Naive thymus-derived CD4-positive, alpha-beta T cell (primary cell): ENCODE data around the gene TBC1D16. TPM values are rescaled to one million over a fixed set of nuclear protein-coding genes. Genes with fewer than 3 reads are reported as not detected.

Source experiments
- ATAC-seq: fragments of 150-1000 bp; cut with Tn5 transposase; 2 replicates; pipeline ENCODE4 v1.10.0; 2021; ENCODE audit warnings: mild to moderate bottlenecking, moderate library complexity
- CTCF ChIA-PET: fragments of 350-600 bp; sonication (Branson Sonifier 250); formaldehyde crosslinking; loops from one replicate; lab custom pipeline; 2021; ENCODE audit warnings: antibody characterized with exemption; lab: Charles Lee
- POLR2A ChIA-PET: fragments of 350-600 bp; sonication (Branson Sonifier 250); formaldehyde crosslinking; loops from one replicate; lab custom pipeline; 2021; ENCODE audit warnings: antibody characterized with exemption, inconsistent platforms; lab: Charles Lee
- DNase-seq, 9 donors: peaks; one replicate each; pipeline versions ENCODE4 v3.0.0 to v3.0.0-alpha.2; 2020 to 2022; ENCODE audit warnings: mixed read lengths in 1 of 9
- H3K27ac ChIP-seq: one replicate; pipeline ENCODE4 v1.7.0; 2013; ENCODE audit warnings: mild to moderate bottlenecking, low read depth, low read length, moderate library complexity
- H3K27me3 ChIP-seq, 2 donors: one replicate each; pipeline ENCODE4 v1.7.0; 2013; ENCODE audit warnings: low read length in 2 of 2, mild to moderate bottlenecking in 2 of 2, moderate library complexity in 2 of 2; ENCODE audit not compliant: control insufficient read depth in 2 of 2, insufficient read depth in 2 of 2
- H3K36me3 ChIP-seq, 3 experiments: 1 replicate in 2 of 3; 2 replicates in 1 of 3; pipeline ENCODE4 v1.7.0; 2013; ENCODE audit warnings: low read length in 3 of 3, mild to moderate bottlenecking in 3 of 3, moderate library complexity in 1 of 3; ENCODE audit not compliant: insufficient read depth in 3 of 3, control insufficient read depth in 2 of 3
- H3K4me1 ChIP-seq, 2 donors: one replicate each; pipeline ENCODE4 v1.7.0; 2013; ENCODE audit warnings: low read length in 2 of 2, mild to moderate bottlenecking in 2 of 2, moderate library complexity in 1 of 2; ENCODE audit not compliant: control insufficient read depth in 2 of 2, insufficient read depth in 2 of 2
- H3K4me3 ChIP-seq: 2 replicates; pipeline ENCODE4 v1.7.0; 2013; ENCODE audit warnings: mild to moderate bottlenecking, low read length
- H3K9me3 ChIP-seq, 3 experiments: 1 replicate in 2 of 3; 2 replicates in 1 of 3; pipeline ENCODE4 v1.7.0; 2013; ENCODE audit warnings: low read length in 3 of 3; ENCODE audit not compliant: control insufficient read depth in 2 of 3
- H3K27ac Mint-ChIP-seq, 9 donors: one replicate each; pipeline ENCODE4 v1.8.0; 2020 to 2022; ENCODE audit warnings: mixed read lengths in 9 of 9, mild to moderate bottlenecking in 8 of 9, moderate library complexity in 5 of 9, inconsistent platforms in 2 of 9
- H3K27me3 Mint-ChIP-seq, 5 donors: one replicate each; pipeline ENCODE4 v1.8.0; 2021 to 2022; ENCODE audit warnings: mixed read lengths in 5 of 5, mild to moderate bottlenecking in 1 of 5
- H3K36me3 Mint-ChIP-seq, 5 donors: one replicate each; pipeline ENCODE4 v1.8.0; 2020 to 2022; ENCODE audit warnings: mixed read lengths in 5 of 5, mild to moderate bottlenecking in 3 of 5, inconsistent platforms in 1 of 5
- H3K4me1 Mint-ChIP-seq, 7 donors: one replicate each; pipeline ENCODE4 v1.8.0; 2020 to 2022; ENCODE audit warnings: mixed read lengths in 7 of 7, mild to moderate bottlenecking in 3 of 7, inconsistent platforms in 1 of 7
- H3K4me3 Mint-ChIP-seq, 10 donors: one replicate each; pipeline ENCODE4 v1.8.0; 2020 to 2022; ENCODE audit warnings: mild to moderate bottlenecking in 10 of 10, mixed read lengths in 10 of 10, moderate library complexity in 6 of 10, inconsistent platforms in 2 of 10
- H3K9me3 Mint-ChIP-seq, 11 donors: one replicate each; pipeline ENCODE4 v1.8.0; 2020 to 2022; ENCODE audit warnings: mixed read lengths in 11 of 11, mild to moderate bottlenecking in 4 of 11, inconsistent platforms in 1 of 11, moderate library complexity in 1 of 11
- intact Hi-C, 2 donors: fragments of 100-400 bp; cut with micrococcal nuclease; formaldehyde crosslinking; loops; one replicate each; pipeline ENCODE4 v1.15.1; 2023
- polyA plus RNA-seq, 2 donors: library from polyadenylated mRNA; unstranded; fragments of 300-500 nt; fragmentation: Illumina TruSeq; gene quantifications; one replicate each; pipeline ENCODE4 v1.2.3, GENCODE V29; 2021
- total RNA-seq, 6 experiments: library from RNA in 5 of 6; stranded (reverse) in 5 of 6; gene quantifications; 1 replicate in 5 of 6; 2 replicates in 1 of 6; pipeline ENCODE4 v1.2.3 and lab custom pipeline; 2021 to 2026

TBC1D16 gene
- total and polyA plus RNA-seq, 7 experiments from 2014 or later, result 0.44 to 2.5 (median 1.2) TPM

DNA sequence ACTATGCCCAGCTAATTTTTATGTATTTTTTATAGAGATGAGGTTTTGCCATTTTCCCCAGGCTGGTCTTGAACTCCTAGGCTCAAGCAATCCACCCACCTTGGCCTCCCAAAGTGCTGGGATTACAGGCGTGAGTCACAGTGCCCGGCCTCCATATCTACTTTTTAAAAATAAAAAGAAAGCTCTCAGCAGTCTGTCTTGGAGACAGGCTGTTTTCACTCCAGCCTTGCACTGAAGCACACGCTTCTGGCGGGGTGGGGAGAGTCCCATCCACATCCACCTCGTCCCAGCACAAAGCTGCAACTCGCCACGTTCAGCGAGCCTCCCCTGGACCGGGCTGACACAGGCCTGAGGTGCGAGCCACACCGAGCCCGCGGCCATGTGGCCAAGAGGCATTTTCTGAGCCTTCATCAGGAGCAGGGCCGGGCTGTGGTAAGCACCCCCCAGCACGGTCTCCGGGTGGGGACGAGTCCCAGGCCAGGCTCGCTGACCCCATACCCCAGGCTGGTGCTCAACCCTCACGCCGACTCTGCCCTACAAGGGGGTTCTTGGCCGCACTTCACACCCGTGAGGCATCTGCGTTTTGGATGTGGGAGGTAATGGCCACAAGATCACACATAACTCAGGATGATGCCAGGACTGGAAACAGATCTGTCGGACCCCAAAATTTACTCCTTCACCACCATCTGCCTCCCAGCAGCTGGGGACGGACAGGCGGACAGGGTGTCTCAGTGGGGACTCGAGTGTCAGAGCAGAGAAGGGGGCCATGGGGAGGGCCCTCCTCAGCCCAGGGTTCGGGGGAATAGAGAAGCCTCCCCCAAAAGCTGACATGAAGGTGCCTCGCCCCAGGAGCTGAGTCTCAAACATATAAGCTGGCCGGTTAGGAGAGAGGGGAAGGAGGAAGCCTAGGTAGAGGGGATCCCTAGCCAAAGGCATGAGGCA lies 28.6 kb downstream of the TBC1D16 start:
- H3K4me3 Mint-ChIP-seq, result no peak overlapping the region
- H3K27me3 Mint-ChIP-seq, result no peaks in the 10 kb centered on the region
- no peak overlapping the region for H3K27ac ChIP-seq
- no peaks in the 10 kb centered on the region for H3K9me3 Mint-ChIP-seq
- no peaks in the 10 kb centered on the region for H3K9me3 ChIP-seq
- no peaks in the 10 kb centered on the region for H3K36me3 ChIP-seq
- ATAC-seq (no peak), DNase-seq (no peak)
- H3K36me3 Mint-ChIP-seq, result no peaks in the 10 kb centered on the region
- no peak overlapping the region for H3K4me3 ChIP-seq
- intact Hi-C loops, result loop anchor here in 1 of 2 donors (5.0 kb wide), 1 partner anchor 245 kb away; no protein-coding TSS in a partner anchor
- ChIA-PET POLR2A (no interaction called here), CTCF (interaction anchor here (0.5 to 1.3 kb wide), 7 partner anchors 9 to 1011 kb away, joined by 3 to 6 read pairs (median 3); no protein-coding TSS in a partner anchor)
- H3K27me3 ChIP-seq, result no peaks in the 10 kb centered on the region
- peaks cover 7 to 13% (median 8%) of the 10 kb centered on the region in 7 donors for H3K4me1 Mint-ChIP-seq
- H3K4me1 ChIP-seq, result peaks cover 0 to 3% of the 10 kb centered on the region in 2 donors
- no peak overlapping the region for H3K27ac Mint-ChIP-seq

DNA sequence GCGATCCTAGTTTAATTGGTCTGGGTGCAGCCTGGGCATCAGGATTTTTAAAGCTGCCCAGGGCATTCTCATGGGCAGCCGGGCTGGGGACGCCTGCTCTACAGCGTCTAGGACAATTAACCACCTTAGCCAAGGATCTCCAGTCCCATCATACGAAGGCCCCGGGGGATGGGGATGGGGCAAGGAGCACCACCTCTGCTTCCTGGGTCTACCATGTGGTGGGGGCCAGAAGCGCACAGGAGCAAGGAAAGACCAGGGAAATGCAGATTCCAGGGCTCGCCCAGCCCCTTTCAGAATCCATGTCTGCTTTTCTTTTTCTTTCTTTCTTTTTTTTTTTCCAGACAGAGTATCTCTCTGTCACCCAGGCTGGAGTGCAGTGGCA lies 29.3 kb downstream of the TBC1D16 start:
- POLR2A ChIA-PET, result no interaction called here
- H3K36me3 ChIP-seq, result no peaks in the 10 kb centered on the region
- no peaks in the 10 kb centered on the region for H3K36me3 Mint-ChIP-seq
- H3K27me3 Mint-ChIP-seq, result no peaks in the 10 kb centered on the region
- no peaks in the 10 kb centered on the region for H3K27me3 ChIP-seq
- H3K9me3 Mint-ChIP-seq, result no peaks in the 10 kb centered on the region
- H3K4me3 Mint-ChIP-seq, result peak overlapping the region in 5 of 10 donors; percentile 21 to 56 (median 34)
- peaks cover 0 to 3% of the 10 kb centered on the region in 2 donors for H3K4me1 ChIP-seq
- no peak overlapping the region for H3K4me3 ChIP-seq
- DNase-seq (no peak), ATAC-seq (no peak)
- no peaks in the 10 kb centered on the region for H3K9me3 ChIP-seq
- intact Hi-C loops, result loop anchor here in 1 of 2 donors (5.0 kb wide), 1 partner anchor 246 kb away; no protein-coding TSS in a partner anchor
- CTCF ChIA-PET, result interaction anchor here (0.6 to 1.6 kb wide), 4 partner anchors 9 to 372 kb away, joined by 3 to 7 read pairs (median 5); no protein-coding TSS in a partner anchor
- H3K27ac Mint-ChIP-seq, result peak overlapping the region in 3 of 9 donors; percentile 28 to 65 (median 34)
- no peak overlapping the region for H3K27ac ChIP-seq
- peaks cover 7 to 13% (median 8%) of the 10 kb centered on the region in 7 donors for H3K4me1 Mint-ChIP-seq

DNA sequence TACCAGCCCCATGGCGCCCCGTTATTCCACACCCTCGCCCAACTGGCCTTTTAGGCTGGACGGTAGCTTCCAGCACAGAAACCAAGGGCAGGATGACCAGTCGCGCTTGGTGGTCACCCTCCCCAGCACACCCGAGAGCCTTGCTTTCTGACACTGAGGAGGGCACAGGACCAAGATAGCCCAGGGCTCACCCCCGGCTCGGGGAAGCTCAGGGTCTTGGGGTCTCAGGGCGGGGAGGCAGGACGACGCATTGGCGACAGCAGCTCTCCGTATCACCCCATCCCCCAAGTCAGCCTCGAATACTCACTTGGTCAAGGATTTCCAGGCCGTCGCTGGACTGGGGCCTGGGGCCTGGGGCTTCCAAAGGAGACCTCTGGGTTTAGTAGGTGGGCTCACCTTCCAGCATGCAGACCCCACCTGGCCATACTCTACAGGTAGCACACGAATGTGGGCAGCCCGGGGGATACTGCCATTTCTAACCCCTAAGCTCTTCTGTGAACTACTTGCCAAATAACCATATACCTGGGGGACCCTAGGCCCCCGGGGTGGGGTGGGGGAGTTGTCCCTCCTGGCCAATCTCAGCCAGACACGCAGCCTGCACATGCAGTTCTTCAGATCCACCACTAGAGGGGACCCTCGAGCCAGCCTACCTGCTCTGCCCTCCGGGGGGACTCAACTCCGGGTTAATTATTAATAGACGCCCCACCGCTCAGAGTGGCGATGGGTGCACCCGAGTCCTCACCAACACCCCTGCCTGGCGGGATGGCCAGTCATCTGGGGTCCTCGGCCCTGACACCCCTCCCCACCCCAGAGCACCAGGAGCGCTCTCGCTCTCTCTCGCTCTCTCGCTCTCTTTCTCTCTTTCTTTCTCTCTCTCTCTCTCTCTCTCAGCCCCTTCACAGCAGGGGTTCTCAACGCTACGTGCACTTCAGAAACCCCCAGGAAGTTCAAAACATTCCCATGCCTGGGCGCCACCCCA lies 30.0 kb downstream of the TBC1D16 start:
- ChIA-PET POLR2A (interaction anchor here (1.0 kb wide), 2 partner anchors 12 to 27 kb away, joined by 3 read pairs; no protein-coding TSS in a partner anchor), CTCF (interaction anchor here (0.6 to 1.6 kb wide), 6 partner anchors 9 to 373 kb away, joined by 3 to 8 read pairs (median 6); no protein-coding TSS in a partner anchor)
- Histone ChIP-seq H3K9me3 (no peaks in the 10 kb centered on the region), H3K36me3 (no peaks in the 10 kb centered on the region), H3K27ac (no peak overlapping the region), H3K4me1 (peaks cover 0 to 3% of the 10 kb centered on the region in 2 donors), H3K4me3 (no peak overlapping the region), H3K27me3 (no peaks in the 10 kb centered on the region)
- Mint-ChIP-seq H3K36me3 (no peaks in the 10 kb centered on the region), H3K27me3 (no peaks in the 10 kb centered on the region), H3K27ac (peak overlapping the region in 3 of 9 donors; percentile 28 to 65 (median 34)), H3K9me3 (no peaks in the 10 kb centered on the region), H3K4me3 (peak overlapping the region in 5 of 10 donors; percentile 21 to 56 (median 34)), H3K4me1 (peaks cover 7 to 13% (median 8%) of the 10 kb centered on the region in 7 donors)
- peak; percentile 42 to 73 (median 59) for DNase-seq
- peak; percentile 81 for ATAC-seq
- intact Hi-C loops, result loop anchor here (1.0 to 5.0 kb wide), 2 partner anchors 8 to 247 kb away; no protein-coding TSS in a partner anchor

DNA sequence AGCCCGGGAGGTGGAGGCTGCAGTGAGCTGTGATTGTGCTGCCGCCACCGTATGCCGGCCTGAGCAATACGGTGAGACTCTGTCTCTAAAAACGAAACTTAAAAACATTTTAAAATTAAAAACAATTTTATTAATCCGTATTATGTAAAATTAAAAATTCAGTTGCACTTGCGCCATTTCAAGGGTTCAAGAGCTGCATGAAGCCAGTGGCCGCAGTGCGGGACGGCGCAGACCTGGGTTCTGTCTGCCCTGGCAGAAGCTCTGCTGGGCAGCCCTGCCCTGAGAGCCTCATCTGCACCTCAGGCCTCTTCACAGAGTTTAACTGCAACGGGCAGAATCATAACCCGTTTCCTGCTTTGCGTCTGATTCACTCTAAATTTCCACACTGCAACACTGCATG lies 31.7 kb downstream of the TBC1D16 start:
- Histone ChIP-seq H3K36me3 (no peaks in the 10 kb centered on the region), H3K27ac (no peak overlapping the region), H3K9me3 (no peaks in the 10 kb centered on the region), H3K27me3 (no peaks in the 10 kb centered on the region), H3K4me1 (peaks cover 0 to 3% of the 10 kb centered on the region in 2 donors), H3K4me3 (no peak overlapping the region)
- Mint-ChIP-seq H3K27ac (no peak overlapping the region), H3K9me3 (no peaks in the 10 kb centered on the region), H3K4me1 (peaks cover 7 to 13% (median 9%) of the 10 kb centered on the region in 7 donors), H3K36me3 (no peaks in the 10 kb centered on the region), H3K27me3 (no peaks in the 10 kb centered on the region), H3K4me3 (no peak overlapping the region)
- no peak for DNase-seq
- CTCF ChIA-PET, result interaction anchor here (0.6 to 1.6 kb wide), 3 partner anchors 13 to 228 kb away, joined by 4 read pairs; no protein-coding TSS in a partner anchor
- intact Hi-C loops, result no loop called here
- no peak for ATAC-seq
- POLR2A ChIA-PET, result no interaction called here

DNA sequence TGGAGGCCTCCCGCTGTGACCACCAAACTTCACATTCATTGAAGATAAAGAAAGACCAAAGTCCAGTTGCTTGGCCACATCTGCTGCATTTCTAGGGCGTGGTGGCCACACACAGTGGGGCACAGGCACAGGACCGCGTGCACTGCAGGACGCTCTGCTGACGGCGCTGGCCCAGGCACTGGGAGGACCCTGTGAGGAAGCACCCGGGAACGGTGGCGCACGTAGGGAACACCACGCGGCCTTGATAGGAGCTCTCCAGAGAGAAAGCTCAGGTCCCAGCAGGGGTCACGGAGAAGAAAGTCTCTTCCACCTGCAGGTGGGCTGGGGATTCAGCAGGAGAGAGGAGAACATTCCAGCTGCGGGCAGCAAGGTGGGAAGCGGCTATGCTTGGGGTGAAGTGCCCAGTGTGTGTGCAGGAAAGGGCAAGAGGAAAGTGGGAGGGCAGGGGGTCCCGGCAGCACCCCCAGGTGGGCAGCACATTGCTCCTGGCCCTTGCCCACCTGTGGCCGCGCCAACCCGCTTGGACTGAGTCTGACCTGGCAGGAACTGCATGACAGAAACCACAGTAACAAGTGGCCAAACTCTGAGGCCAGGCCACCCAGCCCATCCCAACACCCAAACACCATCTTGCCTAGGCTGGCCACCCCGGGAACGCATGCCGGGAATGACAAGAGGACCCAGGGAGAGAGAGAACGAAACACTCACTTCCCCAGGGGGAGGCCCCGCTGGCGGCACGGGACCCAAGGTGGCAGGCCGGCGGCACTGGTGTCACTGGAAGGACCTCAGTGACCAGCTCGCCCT lies 32.8 kb downstream of the TBC1D16 start:
- Histone ChIP-seq H3K36me3 (no peaks in the 10 kb centered on the region), H3K27ac (no peak overlapping the region), H3K4me3 (no peak overlapping the region), H3K27me3 (no peaks in the 10 kb centered on the region), H3K4me1 (peaks cover 4 to 5% of the 10 kb centered on the region in 2 donors), H3K9me3 (no peaks in the 10 kb centered on the region)
- no peaks in the 10 kb centered on the region for H3K36me3 Mint-ChIP-seq
- intact Hi-C loops, result no loop called here
- peak overlapping the region in 1 of 9 donors; percentile 78 for H3K27ac Mint-ChIP-seq
- no peaks in the 10 kb centered on the region for H3K27me3 Mint-ChIP-seq
- H3K4me1 Mint-ChIP-seq, result peaks cover 12 to 23% (median 15%) of the 10 kb centered on the region in 7 donors
- DNase-seq (peak in 1 of 9 donors; percentile 7), ATAC-seq (no peak)
- H3K9me3 Mint-ChIP-seq, result no peaks in the 10 kb centered on the region
- no peak overlapping the region for H3K4me3 Mint-ChIP-seq
- ChIA-PET CTCF (interaction anchor here (0.7 kb wide), 1 partner anchor 119 kb away, joined by 4 read pairs; no protein-coding TSS in a partner anchor), POLR2A (interaction anchor here (0.9 kb wide), 1 partner anchor 9 kb away, joined by 3 read pairs; no protein-coding TSS in a partner anchor)
